ENCODE measurements around the gene DNAJB8. TPM values are rescaled to one million over a fixed set of nuclear protein-coding genes. Genes with fewer than 3 reads are reported as not detected.

The DNAJB8 gene
- total RNA-seq, 4 donors from 2014 or later: not detected

- no peak for DNase-seq (ENCODE audit: extremely low spot score)
- TF ChIP-seq CTCF (IDR thresholded peaks at IDR 0.05) (peak; percentile 83 to 98 (median 94)), POLR2AphosphoS5 (IDR thresholded peaks at IDR 0.05) (no peak)
- peak overlapping the region; percentile 30 to 56 (median 44) for H3K4me3 ChIP-seq
- 26% methylated on average over 6 of the region's 66 CpGs for WGBS
- peaks cover 0 to 64% (median 10%) of the 10 kb centered on the region in 4 donors for H3K27me3 ChIP-seq
- no peaks in the 10 kb centered on the region for H3K9me3 ChIP-seq
- peaks cover 3 to 12% (median 10%) of the 10 kb centered on the region in 4 donors for H3K4me1 ChIP-seq
- no peak overlapping the region for H3K27ac ChIP-seq (replicated peaks in 1 of 4)
- intact Hi-C loops (cut with DNase I): loop anchor here (2.0 kb wide), 2 partner anchors 70 to 182 kb away; no protein-coding TSS in a partner anchor
- no peaks in the 10 kb centered on the region for H3K36me3 ChIP-seq
These were observed 40.4 kb downstream of the DNAJB8 start for GRCh38 chr3:128426128-128426921.

- Histone ChIP-seq H3K4me1 (peaks cover 3 to 12% (median 10%) of the 10 kb centered on the region in 4 donors), H3K36me3 (no peaks in the 10 kb centered on the region), H3K27ac (replicated peaks in 1 of 4) (no peak overlapping the region), H3K27me3 (peaks cover 0 to 59% (median 10%) of the 10 kb centered on the region in 4 donors), H3K4me3 (no peak overlapping the region), H3K9me3 (no peaks in the 10 kb centered on the region)
- DNase-seq (ENCODE audit: extremely low spot score): no peak
- WGBS: 71% methylated on average over 6 of the region's 8 CpGs
- TF ChIP-seq POLR2AphosphoS5 (IDR thresholded peaks at IDR 0.05) (no peak), EP300 (IDR thresholded peaks at IDR 0.05) (no peak), CTCF (IDR thresholded peaks at IDR 0.05) (no peak), POLR2A (IDR thresholded peaks at IDR 0.05; ENCODE audit: low read depth) (no peak)
- intact Hi-C loops (cut with DNase I): loop anchor here (2.0 kb wide), 2 partner anchors 71 to 183 kb away; no protein-coding TSS in a partner anchor
These were observed 40.9 kb downstream of the DNAJB8 start for GRCh38 chr3:128425846-128426127.

GRCh38 chr3:128425142-128425845, 41.4 kb downstream of the DNAJB8 start:
- WGBS: 92% methylated on average over 21 of the region's 23 CpGs
- Histone ChIP-seq H3K27me3 (peaks cover 0 to 54% (median 8%) of the 10 kb centered on the region in 4 donors), H3K27ac (replicated peaks in 1 of 4) (no peak overlapping the region), H3K4me3 (no peak overlapping the region), H3K9me3 (no peaks in the 10 kb centered on the region), H3K4me1 (peaks cover 3 to 12% (median 10%) of the 10 kb centered on the region in 4 donors), H3K36me3 (no peaks in the 10 kb centered on the region)
- DNase-seq (ENCODE audit: extremely low spot score): no peak
- intact Hi-C loops (cut with DNase I): no loop called here
- TF ChIP-seq EP300 (IDR thresholded peaks at IDR 0.05) (no peak), CTCF (IDR thresholded peaks at IDR 0.05) (no peak), POLR2AphosphoS5 (IDR thresholded peaks at IDR 0.05) (no peak), POLR2A (IDR thresholded peaks at IDR 0.05; ENCODE audit: low read depth) (no peak)

- Histone ChIP-seq H3K27ac (replicated peaks in 1 of 4) (no peak overlapping the region), H3K36me3 (no peaks in the 10 kb centered on the region), H3K4me3 (no peak overlapping the region), H3K9me3 (no peaks in the 10 kb centered on the region), H3K27me3 (peaks cover 0 to 47% (median 7%) of the 10 kb centered on the region in 4 donors), H3K4me1 (peaks cover 3 to 12% (median 10%) of the 10 kb centered on the region in 4 donors)
- intact Hi-C loops (cut with DNase I): no loop called here
- TF ChIP-seq CTCF (IDR thresholded peaks at IDR 0.05) (no peak), EP300 (IDR thresholded peaks at IDR 0.05) (no peak), POLR2A (IDR thresholded peaks at IDR 0.05; ENCODE audit: low read depth) (no peak), POLR2AphosphoS5 (IDR thresholded peaks at IDR 0.05) (no peak)
- WGBS: 85% methylated on average over 14 of the region's 14 CpGs
- no peak for DNase-seq (ENCODE audit: extremely low spot score)
These were observed 42.1 kb downstream of the DNAJB8 start for GRCh38 chr3:128424508-128425069.
